ENCODE data around the gene BBS9. TPM values are rescaled to one million over a fixed set of nuclear protein-coding genes. Genes with fewer than 3 reads are reported as not detected.

The BBS9 gene
- 22.6 and 25.1 TPM in 2 replicates for total RNA-seq
- long read RNA-seq, partial matches to known transcripts, result 3 of 9 reads
- long read RNA-seq, other reads (novel, unspliced or antisense), result 6 of 9 reads

DNA sequence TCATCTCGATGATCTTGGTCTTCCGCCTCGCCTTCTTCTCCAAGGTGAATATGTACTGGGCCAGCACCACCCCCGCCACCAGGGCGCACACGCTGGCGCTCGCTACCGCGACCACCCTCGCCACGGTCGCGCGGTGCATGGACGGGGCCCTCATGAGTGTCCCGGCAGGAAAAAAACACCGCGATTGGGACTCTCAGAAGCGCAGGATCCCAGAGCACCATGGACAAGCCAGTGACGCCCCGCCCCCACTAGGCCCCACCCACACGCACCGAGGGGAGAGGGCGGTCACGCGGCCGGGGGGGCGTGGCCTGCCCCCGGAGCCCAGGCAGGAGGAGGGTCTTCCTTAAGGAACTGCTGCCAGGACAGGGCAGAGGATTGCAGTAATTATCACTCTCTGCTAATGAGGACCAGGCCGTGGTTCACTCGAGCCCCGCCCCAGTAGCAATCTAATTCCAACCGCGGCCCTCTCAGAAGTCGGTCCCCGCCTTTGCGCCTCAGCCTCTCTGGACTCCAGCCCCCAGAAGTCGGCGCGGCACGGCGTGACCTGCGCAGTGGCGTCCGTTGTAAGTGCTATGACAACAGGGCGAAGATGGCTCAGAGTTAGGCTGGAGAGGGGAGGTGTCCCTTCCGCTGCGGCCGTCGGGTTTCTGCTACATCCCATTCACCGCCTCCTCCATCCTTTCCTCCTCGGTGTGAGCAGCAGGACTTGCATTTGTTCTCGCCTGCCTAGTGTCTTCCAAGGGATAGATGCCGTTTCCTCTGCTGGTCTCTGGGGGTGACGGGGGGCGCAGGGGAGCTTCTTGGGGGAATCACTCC lies at the start of gene BBS9:
TSS of gene BBS9 (plus strand) at position 575 of the 816 bp plus-strand sequence. CDS start 16,689 bp downstream, outside the sequence.
- Mint-ChIP-seq H3K27ac (ENCODE audit: unreplicated experiment) (peak within 1 kb of the TSS; percentile 85), H3K36me3 (ENCODE audit: unreplicated experiment) (no peaks in the 10 kb centered on the region), H3K27me3 (ENCODE audit: unreplicated experiment) (peaks cover 5% of the 10 kb centered on the region), H3K4me3 (ENCODE audit: unreplicated experiment) (peak within 1 kb of the TSS; percentile 90), H3K4me1 (ENCODE audit: unreplicated experiment) (peaks cover 18% of the 10 kb centered on the region), H3K9me3 (ENCODE audit: unreplicated experiment) (no peaks in the 10 kb centered on the region)
- peak; percentile 96 for DNase-seq (ENCODE audit: extremely low spot score, unreplicated experiment)
- TF ChIP-seq, protein P1, sequence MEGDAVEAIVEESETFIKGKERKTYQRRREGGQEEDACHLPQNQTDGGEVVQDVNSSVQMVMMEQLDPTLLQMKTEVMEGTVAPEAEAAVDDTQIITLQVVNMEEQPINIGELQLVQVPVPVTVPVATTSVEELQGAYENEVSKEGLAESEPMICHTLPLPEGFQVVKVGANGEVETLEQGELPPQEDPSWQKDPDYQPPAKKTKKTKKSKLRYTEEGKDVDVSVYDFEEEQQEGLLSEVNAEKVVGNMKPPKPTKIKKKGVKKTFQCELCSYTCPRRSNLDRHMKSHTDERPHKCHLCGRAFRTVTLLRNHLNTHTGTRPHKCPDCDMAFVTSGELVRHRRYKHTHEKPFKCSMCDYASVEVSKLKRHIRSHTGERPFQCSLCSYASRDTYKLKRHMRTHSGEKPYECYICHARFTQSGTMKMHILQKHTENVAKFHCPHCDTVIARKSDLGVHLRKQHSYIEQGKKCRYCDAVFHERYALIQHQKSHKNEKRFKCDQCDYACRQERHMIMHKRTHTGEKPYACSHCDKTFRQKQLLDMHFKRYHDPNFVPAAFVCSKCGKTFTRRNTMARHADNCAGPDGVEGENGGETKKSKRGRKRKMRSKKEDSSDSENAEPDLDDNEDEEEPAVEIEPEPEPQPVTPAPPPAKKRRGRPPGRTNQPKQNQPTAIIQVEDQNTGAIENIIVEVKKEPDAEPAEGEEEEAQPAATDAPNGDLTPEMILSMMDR (IDR thresholded peaks at IDR 0.05), result no peak

DNA sequence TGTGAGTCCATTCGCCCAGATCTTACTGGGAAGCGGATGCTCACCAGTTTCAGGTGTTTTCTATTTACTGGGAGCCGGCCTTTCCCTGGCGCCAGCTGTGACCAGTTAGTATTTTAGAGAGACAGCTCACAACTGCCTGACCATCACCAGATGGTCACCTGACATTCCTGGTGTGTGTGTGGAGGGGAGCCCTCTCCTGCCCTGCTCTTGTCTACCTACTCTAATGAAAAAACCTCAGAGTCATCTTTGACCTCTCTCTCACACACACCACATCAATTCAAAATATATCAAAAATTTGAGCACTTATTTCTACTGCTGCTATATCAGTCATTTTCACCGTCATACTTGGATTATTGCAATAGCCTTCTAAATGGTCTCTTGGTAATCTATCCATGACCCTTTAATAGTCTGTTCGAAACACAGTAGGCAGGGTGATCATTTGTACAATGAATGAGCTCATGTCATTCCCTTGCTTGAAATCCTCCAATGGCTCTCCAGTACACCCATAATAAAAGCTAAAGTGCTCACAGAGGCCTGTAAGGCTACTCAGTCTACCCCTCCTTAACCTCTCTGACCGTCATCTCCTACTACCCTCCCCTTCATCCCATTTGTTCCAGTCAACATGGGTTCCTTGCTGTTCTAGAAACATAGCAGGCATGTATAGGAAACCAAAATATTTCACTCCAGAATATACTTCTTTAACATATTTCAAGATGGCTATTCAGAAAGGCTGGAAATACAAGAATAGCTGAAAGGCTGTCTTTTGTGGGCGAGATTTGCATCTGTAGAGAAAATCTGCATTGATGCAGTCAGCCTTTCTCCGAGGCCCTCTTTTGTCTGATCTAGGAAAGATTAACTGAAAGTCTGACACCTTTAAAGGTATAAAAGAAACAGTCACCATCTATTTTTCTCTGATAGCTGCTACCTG lies 49.3 kb upstream of the BBS9 start:
- TF ChIP-seq, protein P1 (IDR thresholded peaks at IDR 0.05), result no peak
- no peak for DNase-seq (ENCODE audit: extremely low spot score, unreplicated experiment)
- no peak overlapping the region for H3K27ac Mint-ChIP-seq (ENCODE audit: unreplicated experiment)
- H3K4me1 Mint-ChIP-seq (ENCODE audit: unreplicated experiment), result no peaks in the 10 kb centered on the region
- H3K36me3 Mint-ChIP-seq (ENCODE audit: unreplicated experiment), result no peaks in the 10 kb centered on the region
- H3K4me3 Mint-ChIP-seq (ENCODE audit: unreplicated experiment), result no peak overlapping the region
- H3K27me3 Mint-ChIP-seq (ENCODE audit: unreplicated experiment), result peaks cover 61% of the 10 kb centered on the region
- H3K9me3 Mint-ChIP-seq (ENCODE audit: unreplicated experiment), result no peaks in the 10 kb centered on the region

DNA sequence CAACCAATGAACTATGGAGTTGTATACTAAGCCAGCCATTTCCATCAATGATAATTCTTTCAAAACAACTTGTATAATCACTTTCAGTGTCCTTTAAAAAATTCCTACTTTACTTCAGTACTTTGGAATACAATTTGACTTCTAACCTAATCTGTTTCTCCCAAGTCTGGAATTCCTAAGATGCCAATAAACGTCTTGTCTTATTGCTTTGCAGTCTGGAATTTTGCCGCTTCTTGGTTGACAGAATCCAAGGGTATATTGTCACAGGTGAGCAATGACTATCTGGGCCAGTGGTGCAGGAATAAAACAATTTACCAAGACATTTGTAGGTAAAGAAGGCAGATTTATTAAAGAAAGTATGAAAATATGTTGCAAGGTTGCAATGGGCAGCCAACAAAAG lies 42.0 kb upstream of the BBS9 start:
- TF ChIP-seq, protein P1 (IDR thresholded peaks at IDR 0.05), result no peak

DNA sequence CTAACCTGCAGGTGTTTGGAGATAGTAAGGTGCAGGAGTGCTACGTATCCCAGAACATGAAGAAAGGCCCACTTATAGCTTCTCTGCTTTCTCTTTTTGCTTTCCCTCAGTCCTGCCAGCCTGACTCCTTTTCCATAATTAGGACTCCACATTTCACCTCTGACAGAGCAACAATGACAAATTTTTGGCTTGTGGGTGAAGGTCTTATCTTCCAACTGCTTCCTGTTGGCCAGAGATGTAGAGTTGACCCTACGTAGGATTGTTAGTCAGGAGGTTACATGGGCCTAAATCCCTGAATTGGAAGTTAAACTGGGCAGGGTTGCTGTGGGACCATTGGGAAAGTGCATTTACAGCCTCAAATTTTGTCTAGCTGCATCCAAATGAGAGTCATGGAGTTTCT lies 41.5 kb upstream of the BBS9 start:
- H3K4me1 Mint-ChIP-seq (ENCODE audit: unreplicated experiment), result no peaks in the 10 kb centered on the region
- no peaks in the 10 kb centered on the region for H3K9me3 Mint-ChIP-seq (ENCODE audit: unreplicated experiment)
- TF ChIP-seq, protein P1 (IDR thresholded peaks at IDR 0.05), result no peak
- H3K27ac Mint-ChIP-seq (ENCODE audit: unreplicated experiment), result no peak overlapping the region
- no peak overlapping the region for H3K4me3 Mint-ChIP-seq (ENCODE audit: unreplicated experiment)
- H3K27me3 Mint-ChIP-seq (ENCODE audit: unreplicated experiment), result peaks cover 4% of the 10 kb centered on the region
- no peak for DNase-seq (ENCODE audit: extremely low spot score, unreplicated experiment)
- peaks cover under 1% of the 10 kb centered on the region for H3K36me3 Mint-ChIP-seq (ENCODE audit: unreplicated experiment)

More for the DNA sequence above, 42.0 kb upstream of the BBS9 start:
- H3K27ac Mint-ChIP-seq (ENCODE audit: unreplicated experiment), result no peak overlapping the region
- peaks cover 4% of the 10 kb centered on the region for H3K27me3 Mint-ChIP-seq (ENCODE audit: unreplicated experiment)
- H3K9me3 Mint-ChIP-seq (ENCODE audit: unreplicated experiment), result no peaks in the 10 kb centered on the region
- H3K36me3 Mint-ChIP-seq (ENCODE audit: unreplicated experiment), result no peaks in the 10 kb centered on the region
- no peaks in the 10 kb centered on the region for H3K4me1 Mint-ChIP-seq (ENCODE audit: unreplicated experiment)
- DNase-seq (ENCODE audit: extremely low spot score, unreplicated experiment), result no peak
- H3K4me3 Mint-ChIP-seq (ENCODE audit: unreplicated experiment), result no peak overlapping the region
